HepG2 (cell line): ENCODE results near the gene SIK3. TPM values are rescaled to one million over a fixed set of nuclear protein-coding genes. Genes with fewer than 3 reads are reported as not detected.

Experiments used
- ARID5B ChIP-seq: IDR thresholded peaks from 2 replicates; pipeline ENCODE4 v1.4.0; 2020; ENCODE audit warnings: mild to moderate bottlenecking, missing genetic modification reagents
- CEBPG ChIP-seq: IDR thresholded peaks from 2 replicates; pipeline ENCODE4 v1.6.1; 2016
- CREB1 ChIP-seq, 2 experiments: fragments of 450-650 bp in 1 of 2; IDR thresholded peaks; 2 replicates each; pipeline ENCODE4 v1.6.1; 2016 to 2017; ENCODE audit warnings: control low read depth in 1 of 2, mild to moderate bottlenecking in 1 of 2, missing compliant biosample characterization in 1 of 2, missing genetic modification characterization in 1 of 2
- EP300 ChIP-seq, 3 experiments: sonication (generic) in 1 of 3; formaldehyde crosslinking in 1 of 3; IDR thresholded peaks; 2 replicates each; pipeline versions ENCODE4 v1.5.1 to v1.6.1; 2011 to 2020; ENCODE audit warnings: low read depth in 2 of 3, low read length in 2 of 3, borderline replicate concordance in 1 of 3, improper control_type of control experiment in 1 of 3, mild to moderate bottlenecking in 1 of 3, missing genetic modification reagents in 1 of 3, moderate library complexity in 1 of 3
- FOXA3 ChIP-seq: IDR thresholded peaks from 2 replicates; pipeline ENCODE4 v1.6.1; 2016; ENCODE audit warnings: missing genetic modification reagents, missing compliant biosample characterization
- HNF1B ChIP-seq: sonication (generic); formaldehyde crosslinking; IDR thresholded peaks from 2 replicates; pipeline ENCODE4 v1.5.1; 2020; ENCODE audit warnings: mild to moderate bottlenecking, moderate library complexity, missing genetic modification reagents
- IKZF5 ChIP-seq: IDR thresholded peaks from 2 replicates; pipeline ENCODE4 v1.6.1; 2018; ENCODE audit warnings: missing genetic modification reagents, mild to moderate bottlenecking, missing compliant biosample characterization
- NR2F6 ChIP-seq, 2 experiments: IDR thresholded peaks; 2 replicates each; pipeline ENCODE4 v1.6.1; 2016; ENCODE audit warnings: antibody characterized with exemption in 1 of 2, mild to moderate bottlenecking in 1 of 2
- PAXIP1 ChIP-seq: sonication (generic); formaldehyde crosslinking; conservative IDR thresholded peaks from 2 replicates; pipeline ENCODE4 v1.4.0; 2020; ENCODE audit warnings: mild to moderate bottlenecking, missing genetic modification reagents, moderate library complexity
- RXRB ChIP-seq: IDR thresholded peaks from 2 replicates; pipeline ENCODE4 v1.6.1; 2016; ENCODE audit warnings: borderline replicate concordance, missing genetic modification reagents, missing compliant biosample characterization
- SOX6 ChIP-seq, 2 experiments: fragments of 450-650 bp in 1 of 2; sonication (generic) in 1 of 2; formaldehyde crosslinking in 1 of 2; IDR thresholded peaks; 2 replicates each; pipeline versions ENCODE4 v1.4.0 to v1.6.1; 2017 to 2020; ENCODE audit warnings: antibody characterized with exemption in 1 of 2, mild to moderate bottlenecking in 1 of 2, missing genetic modification reagents in 1 of 2
- ZBTB43 ChIP-seq: sonication (generic); formaldehyde crosslinking; conservative IDR thresholded peaks from 2 replicates; pipeline ENCODE4 v1.4.0; 2020; ENCODE audit warnings: missing genetic modification reagents
- polyA plus RNA-seq, 8 experiments: library from polyadenylated mRNA; depleted of rRNA in 3 of 8; stranded (reverse) in 7 of 8; unstranded in 1 of 8; fragments of >200 nt; fragmentation: Illumina TruSeq in 4 of 8; extraction: Trizol in 4 of 8; gene quantifications; 2 replicates each; pipeline versions ENCODE4 v1.2.1 to v1.2.3, GENCODE V29; 2011 to 2016; ENCODE audit warnings: low read depth in 4 of 8, missing spikeins in 1 of 8, mixed read lengths in 1 of 8; ENCODE audit not compliant: insufficient read depth in 1 of 8
- total RNA-seq, 5 experiments: library from RNA; depleted of rRNA; stranded (reverse); fragments of >200 nt; fragmentation: Illumina TruSeq; extraction: Trizol; gene quantifications; 2 replicates each; pipeline ENCODE4 v1.2.3, GENCODE V29; 2016; ENCODE audit warnings: low read depth in 1 of 5

SIK3 gene
- total and polyA plus RNA-seq, 2 of the 13 experiments (the other 11 are each of a cell fraction or from before 2014, with no cell fraction given) = 5.7 to 9.8 TPM

- peak; percentile 35; the same call in 1 of the 2 replicates for TF ChIP-seq ARID5B (CRISPR knock-in tag)
- TF ChIP-seq EP300 (IDR thresholded peaks at IDR 0.05; ENCODE audit: low read depth in 2 of 2, low read length in 2 of 2) = peak in 1 of 2 experiments; percentile 21; a peak in 1 of 4 replicates
- TF ChIP-seq EP300 (CRISPR knock-in tag; IDR thresholded peaks at IDR 0.05; ENCODE audit: borderline replicate concordance) = no peak
- peak; percentile 77; the same call in 1 of the 2 replicates for TF ChIP-seq ZBTB43 (CRISPR knock-in tag)
- TF ChIP-seq HNF1B = no peak
- no peak for TF ChIP-seq IKZF5
- TF ChIP-seq CREB1 (IDR thresholded peaks at IDR 0.05) = no peak
- TF ChIP-seq CREB1 (CRISPR knock-in tag; IDR thresholded peaks at IDR 0.05) = 0 out of 2 replicates have a peak, but pooled peaks have one; percentile 15
- 0 out of 2 replicates have a peak, but pooled peaks have one; percentile 16 for TF ChIP-seq PAXIP1 (CRISPR knock-in tag)
- peak; percentile 79 for TF ChIP-seq CEBPG
- 0 out of 2 replicates have a peak, but pooled peaks have one; percentile 23 for TF ChIP-seq NR2F6 (IDR thresholded peaks at IDR 0.05)
- TF ChIP-seq NR2F6 (CRISPR knock-in tag; IDR thresholded peaks at IDR 0.05) = no peak
- TF ChIP-seq RXRB (CRISPR knock-in tag) = 0 out of 2 replicates have a peak, but pooled peaks have one; percentile 32
- peak; percentile 31; the same call in 1 of the 2 replicates for TF ChIP-seq FOXA3 (CRISPR knock-in tag)
- no peak for TF ChIP-seq SOX6 (IDR thresholded peaks at IDR 0.05)
- TF ChIP-seq SOX6 (CRISPR knock-in tag; IDR thresholded peaks at IDR 0.05) = peak; percentile 30; the same call in 1 of the 2 replicates
- TF ChIP-seq, all 625 proteins: peak for 20
Measured at GRCh38 chr11:116986521-116987105, 111.6 kb downstream of the SIK3 start (continued).
